Nephron (organoid): Measurements from ENCODE around the gene WASF1.

Experiments
- H3K27ac Mint-ChIP-seq, 3 experiments: 2 replicates each; pipeline ENCODE4 v1.8.0; 2020; ENCODE audit warnings: mixed read lengths in 3 of 3, mild to moderate bottlenecking in 2 of 3, moderate library complexity in 1 of 3
- H3K27me3 Mint-ChIP-seq: 2 replicates; pipeline ENCODE4 v1.8.0; 2021; ENCODE audit warnings: low read depth, mild to moderate bottlenecking, moderate library complexity, mixed read lengths
- H3K36me3 Mint-ChIP-seq: 2 replicates; pipeline ENCODE4 v1.8.0; 2020; ENCODE audit warnings: low read depth, mixed read lengths
- H3K4me1 Mint-ChIP-seq: 2 replicates; pipeline ENCODE4 v1.8.0; 2020; ENCODE audit warnings: mixed read lengths
- H3K4me3 Mint-ChIP-seq, 3 experiments: 2 replicates each; pipeline ENCODE4 v1.8.0; 2020; ENCODE audit warnings: mild to moderate bottlenecking in 3 of 3, mixed read lengths in 3 of 3, moderate library complexity in 2 of 3
- H3K9me3 Mint-ChIP-seq: 2 replicates; pipeline ENCODE4 v1.8.0; 2020; ENCODE audit warnings: mixed read lengths
- CTCF ChIP-seq, 3 experiments: fragments of 200-600 bp; sonication (generic); IDR thresholded peaks; one replicate each; pipeline ENCODE4 v1.5.0; 2021; ENCODE audit warnings: antibody characterized with exemption in 3 of 3; ENCODE audit not compliant: unreplicated experiment in 3 of 3

Gene WASF1

GRCh38 chr6:110179406-110180227 lies at the start of gene WASF1:
TSS of gene WASF1 (minus strand) at chr6:110179670. CDS start at chr6:110127601, 52,069 bp downstream.
- TF ChIP-seq CTCF (IDR thresholded peaks at IDR 0.05; ENCODE audit: unreplicated experiment in 3 of 3), result no peak
- no peaks in the 10 kb centered on the region for H3K9me3 Mint-ChIP-seq
- peaks cover 10% of the 10 kb centered on the region for H3K4me1 Mint-ChIP-seq
- H3K4me3 Mint-ChIP-seq, result peak within 1 kb of the TSS; percentile 79 to 90 (median 88)
- no peaks in the 10 kb centered on the region for H3K36me3 Mint-ChIP-seq
- H3K27ac Mint-ChIP-seq, result peak within 1 kb of the TSS; percentile 78 to 92 (median 89)
- no peaks in the 10 kb centered on the region for H3K27me3 Mint-ChIP-seq

GRCh38 chr6:110226261-110226660 lies 46.8 kb upstream of the WASF1 start:
- Mint-ChIP-seq H3K27ac (no peak overlapping the region), H3K4me3 (no peak overlapping the region), H3K9me3 (no peaks in the 10 kb centered on the region), H3K27me3 (no peaks in the 10 kb centered on the region), H3K4me1 (no peaks in the 10 kb centered on the region), H3K36me3 (peaks cover 41% of the 10 kb centered on the region)
- TF ChIP-seq CTCF (IDR thresholded peaks at IDR 0.05; ENCODE audit: unreplicated experiment in 3 of 3), result no peak

GRCh38 chr6:110221738-110222137 lies 42.3 kb upstream of the WASF1 start:
- no peak for TF ChIP-seq CTCF (IDR thresholded peaks at IDR 0.05; ENCODE audit: unreplicated experiment in 3 of 3)
- Mint-ChIP-seq H3K36me3 (peaks cover 55% of the 10 kb centered on the region), H3K4me1 (no peaks in the 10 kb centered on the region), H3K9me3 (no peaks in the 10 kb centered on the region), H3K27me3 (no peaks in the 10 kb centered on the region), H3K4me3 (no peak overlapping the region), H3K27ac (no peak overlapping the region)

GRCh38 chr6:110217266-110217665 lies 37.8 kb upstream of the WASF1 start:
- no peak for TF ChIP-seq CTCF (IDR thresholded peaks at IDR 0.05; ENCODE audit: unreplicated experiment in 3 of 3)
- Mint-ChIP-seq H3K36me3 (peaks cover 57% of the 10 kb centered on the region), H3K27me3 (no peaks in the 10 kb centered on the region), H3K9me3 (no peaks in the 10 kb centered on the region), H3K4me3 (no peak overlapping the region), H3K27ac (no peak overlapping the region), H3K4me1 (no peaks in the 10 kb centered on the region)

- H3K4me1 Mint-ChIP-seq, result no peaks in the 10 kb centered on the region
- TF ChIP-seq CTCF (IDR thresholded peaks at IDR 0.05; ENCODE audit: unreplicated experiment in 3 of 3), result no peak
- H3K4me3 Mint-ChIP-seq, result no peak overlapping the region
- no peaks in the 10 kb centered on the region for H3K27me3 Mint-ChIP-seq
- peaks cover 63% of the 10 kb centered on the region for H3K36me3 Mint-ChIP-seq
- H3K27ac Mint-ChIP-seq, result peak overlapping the region; percentile 35 to 63 (median 38)
- no peaks in the 10 kb centered on the region for H3K9me3 Mint-ChIP-seq
These were observed 36.7 kb upstream of the WASF1 start for GRCh38 chr6:110216140-110216539.

GRCh38 chr6:110214338-110214737 lies 34.9 kb upstream of the WASF1 start:
- Mint-ChIP-seq H3K27me3 (no peaks in the 10 kb centered on the region), H3K36me3 (peaks cover 61% of the 10 kb centered on the region)
- TF ChIP-seq CTCF (IDR thresholded peaks at IDR 0.05; ENCODE audit: unreplicated experiment in 3 of 3), result no peak

More at GRCh38 chr6:110214338-110214737, 34.9 kb upstream of the WASF1 start:
- Mint-ChIP-seq H3K4me3 (no peak overlapping the region), H3K27ac (peak overlapping the region in 1 of 3 experiments; percentile 72), H3K4me1 (no peaks in the 10 kb centered on the region), H3K9me3 (no peaks in the 10 kb centered on the region)
